NCI-H128 (cell line): ENCODE data around the gene FAM43A.

ENCODE experiments used
- DNase-seq: peaks from one replicate; lab custom pipeline; 2025; ENCODE audit not compliant: unreplicated experiment; lab: John Stamatoyannopoulos, UW

FAM43A gene, protein sequence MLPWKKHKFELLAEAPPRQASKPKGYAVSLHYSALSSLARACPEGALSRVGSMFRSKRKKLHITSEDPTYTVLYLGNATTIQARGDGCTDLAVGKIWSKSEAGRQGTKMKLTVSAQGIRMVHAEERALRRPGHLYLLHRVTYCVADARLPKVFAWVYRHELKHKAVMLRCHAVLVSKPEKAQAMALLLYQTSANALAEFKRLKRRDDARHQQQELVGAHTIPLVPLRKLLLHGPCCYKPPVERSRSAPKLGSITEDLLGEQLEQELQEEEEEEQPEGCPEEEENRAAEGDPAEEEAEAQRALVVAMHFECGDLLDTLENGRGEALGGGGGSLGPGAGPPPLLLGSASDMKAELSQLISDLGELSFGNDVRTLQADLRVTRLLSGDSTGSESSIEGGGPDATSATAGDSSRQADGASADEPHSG

DNA sequence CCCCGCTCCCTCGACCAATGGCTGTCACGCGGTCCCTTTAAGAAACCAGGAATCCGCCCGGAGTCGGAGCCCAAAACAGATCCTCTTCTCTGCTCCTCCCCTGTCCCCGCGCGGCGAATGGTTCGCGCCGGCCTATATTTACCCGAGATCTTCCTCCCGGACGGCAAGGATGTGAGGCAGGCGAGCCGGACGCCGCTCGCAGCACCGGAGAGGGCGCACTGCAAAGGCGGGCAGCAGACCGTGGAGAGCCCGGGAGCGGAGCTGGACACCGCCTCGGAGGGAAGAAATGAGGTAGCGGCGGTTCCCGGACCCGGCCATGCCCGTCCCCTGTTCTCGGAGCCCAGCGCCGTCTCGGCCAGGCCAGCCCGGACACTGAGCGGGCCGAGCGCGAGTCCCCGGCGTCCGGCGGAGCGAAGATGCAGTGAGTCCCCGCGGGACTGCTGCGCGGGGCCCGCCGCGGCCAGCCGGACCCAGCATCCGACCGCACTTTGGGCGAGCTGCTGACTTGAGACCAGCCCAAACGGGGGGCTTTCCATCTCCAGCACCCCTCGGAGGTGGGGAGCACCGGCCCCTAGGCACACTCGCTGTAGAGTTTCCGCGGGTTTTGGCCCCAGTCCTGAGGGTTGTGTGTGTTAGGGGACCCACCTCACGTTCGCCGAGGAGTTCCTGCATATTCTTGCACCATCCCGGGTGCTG, at the start of gene FAM43A:
TSS of gene FAM43A (plus strand) at position 166 of the 696 bp plus-strand sequence. CDS start 944 bp downstream, outside the sequence.
- peak; percentile 79 for DNase-seq

DNA sequence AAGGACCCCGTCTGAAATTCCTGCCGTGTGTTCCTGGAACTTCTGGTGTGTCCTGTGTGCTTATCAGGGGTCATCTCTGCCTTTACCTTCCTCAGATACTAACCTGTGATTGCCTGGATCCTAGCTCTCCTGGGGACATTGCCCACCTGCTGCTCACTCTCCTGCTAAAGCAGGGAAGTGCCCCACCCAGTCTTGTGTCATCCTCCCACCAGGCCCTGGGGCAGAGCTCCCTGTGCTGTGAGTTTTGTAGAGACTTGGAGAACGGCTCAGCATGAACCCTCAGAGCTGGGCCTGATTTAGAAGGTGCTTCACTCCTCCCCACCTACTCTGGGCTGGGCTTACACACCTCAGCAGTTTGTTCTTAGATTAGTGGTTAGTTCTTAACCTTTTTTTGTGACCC, 48.6 kb upstream of the FAM43A start:
- no peak for DNase-seq

- no peak for DNase-seq
Observed at GRCh38 chr3:194637541-194638400, 47.9 kb upstream of the FAM43A start.

- DNase-seq, result no peak
Observed at GRCh38 chr3:194638991-194639605, 46.6 kb upstream of the FAM43A start.

GRCh38 chr3:194640829-194641228, 44.9 kb upstream of the FAM43A start:
- DNase-seq, result no peak

- no peak for DNase-seq
Observed at GRCh38 chr3:194642769-194643168, 42.9 kb upstream of the FAM43A start.

DNA sequence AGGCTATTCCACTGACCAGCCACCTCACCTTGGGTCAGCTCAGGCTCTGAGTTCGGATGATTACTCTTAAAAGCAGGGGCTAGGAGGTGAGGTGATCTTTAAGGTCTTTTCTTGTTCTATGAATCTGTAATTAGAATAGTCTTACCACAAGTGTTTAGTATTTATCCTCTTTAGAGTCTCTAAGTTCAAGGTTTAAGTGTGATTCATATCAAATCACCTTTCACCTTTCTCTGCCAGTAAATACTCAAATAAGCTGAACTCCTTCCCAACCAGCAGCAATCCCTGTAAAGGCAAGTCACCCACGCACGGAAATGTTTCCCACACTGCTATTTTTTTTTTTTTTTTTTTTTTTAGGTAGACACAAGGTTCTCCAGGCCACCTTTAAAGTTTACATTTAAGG, 37.9 kb upstream of the FAM43A start:
- no peak for DNase-seq

GRCh38 chr3:194654443-194654842, 31.2 kb upstream of the FAM43A start:
- no peak for DNase-seq

GRCh38 chr3:194657439-194657838, 28.2 kb upstream of the FAM43A start:
- DNase-seq, result no peak

GRCh38 chr3:194658477-194659242, 27.0 kb upstream of the FAM43A start:
- no peak for DNase-seq

- DNase-seq, result no peak
Observed at GRCh38 chr3:194659778-194660177, 25.9 kb upstream of the FAM43A start.

DNA sequence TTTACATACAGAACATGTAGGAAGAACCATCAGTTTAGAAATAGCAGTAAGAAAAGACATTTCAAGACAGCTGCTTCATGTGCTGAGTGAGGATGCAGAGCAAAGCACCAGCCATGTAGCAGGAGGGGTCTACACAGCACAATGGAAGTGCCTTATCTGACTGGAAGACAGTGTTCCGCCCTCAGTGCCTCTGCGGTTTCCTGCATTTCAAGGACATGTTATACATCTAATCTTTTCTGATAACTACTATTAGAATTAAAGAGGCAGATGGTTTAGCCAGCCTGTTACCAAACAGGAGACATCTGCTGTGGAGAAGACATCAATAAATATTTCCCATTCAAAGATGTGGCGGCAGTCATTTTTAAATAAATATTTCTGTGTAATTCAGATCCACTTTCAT, 24.3 kb upstream of the FAM43A start:
- no peak for DNase-seq

DNA sequence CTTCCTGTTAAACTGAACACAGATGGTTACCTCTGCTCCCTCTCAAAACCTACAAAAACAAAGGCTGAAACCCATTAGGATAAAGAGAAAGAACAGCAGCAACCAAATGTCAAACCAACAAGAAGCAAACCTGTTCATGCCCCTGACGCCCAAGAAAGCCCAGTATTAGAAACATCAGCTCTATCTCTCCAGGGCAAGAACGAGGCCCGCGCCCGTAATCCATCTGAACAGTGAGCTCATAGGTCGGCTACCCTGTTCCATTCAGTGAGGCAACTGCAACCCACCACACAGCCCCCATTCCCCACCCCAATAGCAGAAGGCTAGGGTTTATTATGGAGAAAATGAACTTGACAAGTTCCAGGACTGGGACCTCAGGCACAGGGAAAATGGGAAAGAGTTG, 23.7 kb upstream of the FAM43A start:
- no peak for DNase-seq

DNA sequence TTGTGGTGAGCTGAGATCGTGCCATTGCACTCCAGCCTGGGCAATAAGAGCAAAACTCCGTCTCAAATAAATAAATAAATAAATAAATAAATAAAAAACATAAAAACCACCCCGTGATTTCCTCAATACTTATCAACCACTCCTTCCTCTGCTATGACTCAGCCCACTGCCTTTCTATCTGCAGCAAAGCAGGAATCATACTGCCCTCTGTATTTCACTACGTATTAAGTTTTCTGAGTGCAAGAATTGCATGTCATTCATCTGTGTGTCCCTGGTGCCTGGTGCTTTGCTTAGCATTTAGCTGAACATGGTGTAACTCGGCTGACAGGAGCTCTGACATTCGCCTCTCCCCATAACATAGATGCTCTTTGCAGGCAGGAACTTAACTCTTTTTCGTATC, 20.8 kb upstream of the FAM43A start:
- DNase-seq, result no peak

DNA sequence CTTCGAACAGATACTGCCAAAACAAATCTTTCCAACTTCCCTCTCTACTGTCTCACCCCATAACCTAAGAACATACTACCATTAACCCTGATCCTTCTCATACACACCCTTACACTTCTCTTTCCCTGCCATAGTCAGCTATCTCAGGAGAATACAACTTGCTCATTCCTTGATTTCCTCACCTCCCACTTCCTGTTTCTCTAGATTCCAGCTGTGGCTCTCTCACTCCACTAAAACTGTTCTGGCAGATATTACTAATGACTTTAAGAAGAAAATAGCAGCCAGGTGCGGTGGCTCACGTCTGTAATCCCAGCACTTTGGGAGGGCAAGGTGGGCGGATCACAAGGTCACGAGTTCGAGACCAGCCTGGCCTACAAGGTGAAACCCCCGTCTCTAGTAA, 18.3 kb upstream of the FAM43A start:
- no peak for DNase-seq

DNA sequence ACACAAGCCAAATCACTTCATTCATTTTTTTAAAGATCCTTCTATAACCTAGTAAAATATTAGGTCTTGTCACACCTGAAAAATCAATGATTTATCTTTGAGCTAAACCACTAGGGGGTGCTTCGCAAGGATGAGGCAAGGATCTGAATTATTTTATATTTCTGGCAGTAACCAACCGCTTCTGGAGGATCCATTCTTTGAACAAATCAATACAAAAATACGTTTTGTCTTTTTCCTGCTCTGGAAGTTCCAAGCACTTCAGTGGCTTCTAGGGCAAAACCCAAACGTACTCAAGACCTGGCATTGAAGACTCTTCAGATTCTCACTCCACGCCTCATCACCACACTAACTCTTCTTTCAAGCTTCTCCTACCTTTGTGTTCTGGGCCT, 14.2 kb upstream of the FAM43A start:
- DNase-seq, result no peak

DNA sequence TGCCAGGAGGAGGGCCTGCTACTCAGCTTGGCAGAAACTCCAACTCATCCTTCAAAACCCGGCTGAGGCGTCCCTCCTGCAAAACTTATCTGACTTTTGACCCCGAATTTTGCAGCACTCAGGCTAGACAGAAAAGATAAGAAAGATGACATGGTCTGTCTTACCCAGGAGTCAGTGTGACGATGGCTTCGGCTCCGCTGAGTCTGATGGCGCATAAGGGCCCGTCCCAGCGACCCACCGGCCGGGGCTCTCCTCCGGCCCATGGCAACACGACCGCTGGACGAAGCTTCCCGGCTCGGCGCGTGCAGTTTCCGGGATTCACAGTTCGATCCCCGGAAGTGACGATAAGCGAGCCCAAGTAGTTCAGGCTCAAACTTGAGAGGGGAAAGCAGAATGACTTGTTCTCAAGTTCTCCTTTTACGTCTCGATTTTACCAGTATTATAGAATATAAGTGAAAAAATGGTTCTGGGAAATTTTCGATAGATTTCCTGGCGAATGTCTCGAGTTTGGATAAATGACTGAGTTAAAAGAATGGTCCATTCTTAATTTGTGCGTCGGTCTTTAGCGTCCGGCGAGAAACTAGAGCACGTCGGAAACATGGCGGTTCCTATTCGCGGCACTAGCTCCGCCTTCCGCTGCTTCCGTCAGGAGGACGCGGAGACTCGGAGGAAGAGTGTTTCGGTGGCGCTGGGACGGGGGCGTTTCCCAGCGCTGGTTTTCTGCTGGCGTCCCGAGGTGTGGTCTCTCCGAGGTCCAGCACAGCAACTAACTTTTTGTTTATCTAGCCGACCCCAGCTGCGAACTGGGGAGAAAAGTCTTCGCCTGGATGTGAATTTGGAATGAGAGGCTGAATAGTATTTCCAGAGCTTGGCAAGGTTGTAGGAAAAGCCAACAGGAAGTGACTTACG, 13.5 kb upstream of the FAM43A start, which contains the start of gene LSG1:
TSS of gene LSG1 (minus strand) at position 292 of the 909 bp plus-strand sequence. CDS start at position 263, 29 bp downstream.
- DNase-seq, result peak; percentile 95

- DNase-seq, result no peak
Observed at GRCh38 chr3:194672876-194673275, 12.8 kb upstream of the FAM43A start.

DNA sequence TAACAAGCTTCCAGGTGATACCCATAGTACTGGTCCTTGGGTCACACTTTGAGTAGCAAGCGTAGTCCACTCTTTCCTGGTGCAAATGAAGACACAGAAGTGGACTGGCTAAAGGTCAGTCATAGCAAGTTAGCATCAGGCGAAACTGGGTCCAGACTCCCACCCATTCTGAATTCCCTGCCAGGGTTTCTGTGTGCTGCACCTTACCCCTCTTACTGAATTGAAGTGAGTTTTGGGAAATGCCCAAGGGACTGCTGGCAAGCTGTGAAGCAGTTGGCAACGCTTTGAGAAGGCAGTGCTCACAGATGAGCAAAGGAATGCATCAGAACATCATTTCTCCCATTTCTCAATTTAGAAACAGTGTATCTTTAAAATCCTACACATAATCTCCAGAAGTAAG, 11.9 kb upstream of the FAM43A start:
- no peak for DNase-seq
